H1 (cell line): ENCODE results near the gene PREX1. TPM values are rescaled to one million over a fixed set of nuclear protein-coding genes. Genes with fewer than 3 reads are reported as not detected.

Source experiments
- CTCF ChIA-PET: fragments of 300-600 bp; sonication (Branson Sonifier 250); formaldehyde crosslinking; loops from one replicate; lab custom pipeline; 2021; ENCODE audit not compliant: partially characterized antibody; lab: Charles Lee
- POLR2A ChIA-PET: fragments of 300-600 bp; sonication (Branson Sonifier 250); formaldehyde crosslinking; loops from one replicate; lab custom pipeline; 2021; ENCODE audit warnings: inconsistent platforms; ENCODE audit not compliant: partially characterized antibody; lab: Charles Lee
- DNase-seq, 2 experiments: peaks; one replicate each; pipeline versions ENCODE4 v3.0.0 to v3.0.0-alpha.2; 2010 to 2022; ENCODE audit warnings: low spot score in 2 of 2, low read depth in 1 of 2, mixed read lengths in 1 of 2
- FAIRE-seq: peaks from 2 replicates; lab custom pipeline; 2011; peaks lifted over from hg19 to GRCh38; lab: Jason Lieb, UNC
- H2AFZ ChIP-seq: 2 replicates; pipeline ENCODE4 v1.8.1; 2012; ENCODE audit warnings: low read length, inconsistent platforms
- H2AK5ac ChIP-seq: 2 replicates; pipeline ENCODE4 v1.6.1; 2013; ENCODE audit warnings: low read depth, low read length
- H2BK120ac ChIP-seq: replicated peaks from 2 replicates; pipeline ENCODE3; 2013; ENCODE audit warnings: low read depth, low read length, inconsistent platforms
- H2BK12ac ChIP-seq: 2 replicates; pipeline ENCODE4 v1.6.1; 2013; ENCODE audit warnings: low read depth, low read length
- H2BK15ac ChIP-seq: 2 replicates; pipeline ENCODE4 v1.6.1; 2013; ENCODE audit warnings: low read length
- H2BK20ac ChIP-seq: 2 replicates; pipeline ENCODE4 v1.6.1; 2013; ENCODE audit warnings: low read length
- H2BK5ac ChIP-seq: 2 replicates; pipeline ENCODE4 v1.6.1; 2013; ENCODE audit warnings: low read depth, low read length
- H3K14ac ChIP-seq: 2 replicates; pipeline ENCODE4 v1.6.1; 2013; ENCODE audit warnings: inconsistent platforms; ENCODE audit not compliant: insufficient read length
- H3K18ac ChIP-seq: 2 replicates; pipeline ENCODE4 v1.6.1; 2013; ENCODE audit warnings: low read length; ENCODE audit errors: extremely low read depth
- H3K23ac ChIP-seq: 2 replicates; pipeline ENCODE4 v1.6.1; 2013; ENCODE audit warnings: inconsistent platforms; ENCODE audit not compliant: insufficient read length
- H3K23me2 ChIP-seq: 2 replicates; pipeline ENCODE4 v1.6.1; 2013; ENCODE audit warnings: low read depth, low read length
- H3K27ac ChIP-seq: 2 replicates; pipeline ENCODE4 v1.6.1; 2011; ENCODE audit warnings: low read depth, low read length, inconsistent platforms
- H3K27me3 ChIP-seq, 4 experiments: replicated peaks in 1 of 4; 1 replicate in 1 of 4; 2 replicates in 3 of 4; pipeline versions ENCODE4 v1.6.1 to v1.8.1; 2011 to 2013; ENCODE audit warnings: low read length in 3 of 4, mild to moderate bottlenecking in 3 of 4, inconsistent platforms in 2 of 4, mixed read lengths in 2 of 4, moderate library complexity in 1 of 4; ENCODE audit not compliant: control insufficient read depth in 3 of 4, insufficient read depth in 3 of 4; ENCODE audit errors: extremely low read depth in 1 of 4
- H3K36me3 ChIP-seq, 4 experiments: 2 replicates each; pipeline versions ENCODE4 v1.6.1 to v1.8.1; 2011 to 2013; ENCODE audit warnings: mild to moderate bottlenecking in 4 of 4, low read length in 3 of 4, moderate library complexity in 2 of 4, control low read depth in 1 of 4, inconsistent platforms in 1 of 4; ENCODE audit not compliant: insufficient read depth in 4 of 4, control insufficient read depth in 2 of 4
- H3K4ac ChIP-seq: replicated peaks from 2 replicates; pipeline ENCODE3; 2013; ENCODE audit warnings: low read length, low read depth, mixed read lengths, inconsistent platforms; ENCODE audit not compliant: insufficient read length
- H3K4me1 ChIP-seq, 4 experiments: replicated peaks in 1 of 4; 1 replicate in 1 of 4; 2 replicates in 3 of 4; pipeline versions ENCODE4 v1.6.1 to v1.8.1; 2011 to 2013; ENCODE audit warnings: low read length in 3 of 4, inconsistent platforms in 2 of 4, mixed read lengths in 1 of 4; ENCODE audit not compliant: insufficient read depth in 4 of 4, control insufficient read depth in 3 of 4
- H3K4me2 ChIP-seq, 2 experiments: 2 replicates each; pipeline versions ENCODE4 v1.6.1 to v1.8.1; 2011 to 2013; ENCODE audit warnings: low read depth in 2 of 2, low read length in 2 of 2, control low read depth in 1 of 2, inconsistent platforms in 1 of 2, mild to moderate bottlenecking in 1 of 2; ENCODE audit not compliant: insufficient read depth in 1 of 2
- H3K4me3 ChIP-seq, 4 experiments: fragments of 200-600, 300-600 bp in 1 of 4; sonication (generic), shearing (Covaris generic), sonication (Bioruptor Twin) in 1 of 4; 2 replicates each; pipeline versions ENCODE4 v1.5.1 to v1.8.1; 2011 to 2016; ENCODE audit warnings: low read length in 4 of 4, low read depth in 3 of 4, control low read depth in 2 of 4, inconsistent platforms in 2 of 4, mild to moderate bottlenecking in 2 of 4, mixed read lengths in 1 of 4, moderate library complexity in 1 of 4; ENCODE audit not compliant: insufficient read depth in 2 of 4; ENCODE audit errors: extremely low read depth in 1 of 4
- H3K56ac ChIP-seq: replicated peaks from 2 replicates; pipeline ENCODE3; 2013; ENCODE audit warnings: low read depth, mild to moderate bottlenecking, mixed read lengths, low read length, inconsistent platforms; ENCODE audit not compliant: insufficient read length
- H3K79me1 ChIP-seq: 2 replicates; pipeline ENCODE4 v1.6.1; 2013; ENCODE audit warnings: low read depth, low read length, control low read depth
- H3K79me2 ChIP-seq, 2 experiments: 2 replicates each; pipeline versions ENCODE4 v1.6.1 to v1.8.1; 2012 to 2013; ENCODE audit warnings: low read length in 2 of 2, mild to moderate bottlenecking in 2 of 2, inconsistent platforms in 1 of 2; ENCODE audit not compliant: insufficient read depth in 2 of 2, control insufficient read depth in 1 of 2
- H3K9ac ChIP-seq, 4 experiments: replicated peaks in 1 of 4; 1 replicate in 1 of 4; 2 replicates in 3 of 4; pipeline versions ENCODE4 v1.6.1 to v1.8.1; 2011 to 2013; ENCODE audit warnings: low read depth in 3 of 4, low read length in 3 of 4, control low read depth in 2 of 4, mild to moderate bottlenecking in 2 of 4, moderate library complexity in 2 of 4, inconsistent platforms in 1 of 4; ENCODE audit errors: extremely low read depth in 1 of 4
- H3K9me3 ChIP-seq, 2 experiments: 2 replicates each; pipeline versions ENCODE4 v1.6.1 to v1.8.1; 2012 to 2013; ENCODE audit warnings: mild to moderate bottlenecking in 2 of 2, moderate library complexity in 2 of 2, control low read depth in 1 of 2, inconsistent platforms in 1 of 2, low read depth in 1 of 2, low read length in 1 of 2, mixed read lengths in 1 of 2; ENCODE audit not compliant: insufficient read depth in 2 of 2
- H4K20me1 ChIP-seq, 2 experiments: replicated peaks in 1 of 2; 2 replicates each; pipeline versions ENCODE3 to v1.8.1; 2011 to 2013; ENCODE audit warnings: inconsistent platforms in 2 of 2, low read length in 2 of 2, mild to moderate bottlenecking in 1 of 2; ENCODE audit not compliant: insufficient read depth in 2 of 2, control insufficient read depth in 1 of 2
- H4K5ac ChIP-seq: 2 replicates; pipeline ENCODE4 v1.6.1; 2013; ENCODE audit warnings: low read length, low read depth, mixed read lengths, inconsistent platforms; ENCODE audit not compliant: insufficient read length
- H4K8ac ChIP-seq: 2 replicates; pipeline ENCODE4 v1.8.0; 2013; ENCODE audit warnings: mild to moderate bottlenecking, moderate library complexity, low read length, inconsistent platforms; ENCODE audit not compliant: insufficient read depth; ENCODE audit errors: extremely low read depth
- H4K91ac ChIP-seq: replicated peaks from 2 replicates; pipeline ENCODE3; 2013; ENCODE audit warnings: low read length, mixed read lengths, inconsistent platforms; ENCODE audit not compliant: insufficient read length
- CBX5 ChIP-seq: fragments of 300-800, 300-1000 bp; sonication (generic); IDR thresholded peaks from 2 replicates; pipeline ENCODE4 v1.7.1; 2016; ENCODE audit warnings: antibody characterized with exemption, low read length, low read depth
- CBX8 ChIP-seq: fragments of 300-800, 300-1000 bp; sonication (generic); IDR thresholded peaks from 2 replicates; pipeline ENCODE4 v1.7.1; 2016; ENCODE audit warnings: low read depth, low read length, borderline replicate concordance
- CHD1 ChIP-seq: IDR thresholded peaks from 2 replicates; pipeline ENCODE4 v1.6.1; 2012; ENCODE audit warnings: low read depth, low read length, improper control_type of control experiment
- EZH2 ChIP-seq: fragments of 200-600 bp; sonication (generic); IDR thresholded peaks from 2 replicates; pipeline ENCODE4 v1.7.1; 2012; ENCODE audit warnings: low read depth, mild to moderate bottlenecking, moderate library complexity, low read length, inconsistent platforms; ENCODE audit not compliant: severe bottlenecking
- KDM4A ChIP-seq: IDR thresholded peaks from one replicate; pipeline ENCODE4 v1.7.1; 2012; ENCODE audit warnings: low read depth, mild to moderate bottlenecking, moderate library complexity, low read length, inconsistent platforms; ENCODE audit not compliant: severe bottlenecking
- MAFK ChIP-seq: IDR thresholded peaks from 2 replicates; pipeline ENCODE4 v1.6.1; 2012; ENCODE audit warnings: low read depth, mild to moderate bottlenecking, improper control_type of control experiment, low read length
- NANOG ChIP-seq: IDR thresholded peaks from 2 replicates; pipeline ENCODE4 v1.6.1; 2011; ENCODE audit warnings: low read length, low read depth, mild to moderate bottlenecking, inconsistent platforms; ENCODE audit not compliant: insufficient read depth, poor library complexity, severe bottlenecking
- RBBP5 ChIP-seq: IDR thresholded peaks from 2 replicates; pipeline ENCODE4 v1.7.1; 2012; ENCODE audit warnings: low read depth, mild to moderate bottlenecking, inconsistent platforms, low read length, moderate library complexity, borderline replicate concordance
- RFX5 ChIP-seq: IDR thresholded peaks from 2 replicates; pipeline ENCODE4 v1.6.1; 2011; ENCODE audit warnings: low read depth, low read length, improper control_type of control experiment, borderline replicate concordance
- SP1 ChIP-seq: IDR thresholded peaks from 2 replicates; pipeline ENCODE4 v1.6.1; 2011; ENCODE audit warnings: low read depth, low read length
- SRF ChIP-seq: IDR thresholded peaks from 2 replicates; pipeline ENCODE4 v1.6.1; 2011; ENCODE audit warnings: mild to moderate bottlenecking, low read depth, low read length, moderate library complexity
- SUZ12 ChIP-seq: fragments of 200-600 bp; sonication (generic); IDR thresholded peaks from 2 replicates; pipeline ENCODE4 v1.6.1; 2012; ENCODE audit warnings: mild to moderate bottlenecking, inconsistent platforms, low read length, moderate library complexity, mixed read lengths
- TAF7 ChIP-seq: optimal IDR thresholded peaks from 2 replicates; pipeline ENCODE3; 2011; ENCODE audit warnings: low read depth, mild to moderate bottlenecking, inconsistent platforms, low read length, moderate library complexity, borderline replicate concordance
- TEAD4 ChIP-seq: IDR thresholded peaks from 2 replicates; pipeline ENCODE4 v1.6.1; 2012; ENCODE audit warnings: low read depth, low read length, inconsistent platforms, mixed read lengths
- WGBS, 2 experiments: shearing (Covaris generic) in 1 of 2; methylation state at CpG; one replicate each; pipeline versions ENCODE4 v1.1.6 to v1.1.7; 2013 to 2015; ENCODE audit warnings: low lambda C conversion rate in 2 of 2, mixed read lengths in 2 of 2, inconsistent platforms in 1 of 2, low coverage in 1 of 2, missing lambda C conversion rate in 1 of 2; ENCODE audit not compliant: insufficient replicate concordance in 2 of 2, insufficient coverage in 1 of 2, insufficient read length in 1 of 2; ENCODE audit errors: extremely low coverage in 1 of 2, missing lambda C conversion rate in 1 of 2; 5-methylcytosine and 5-hydroxymethylcytosine counted together
- polyA plus RNA-seq, 7 experiments: library from polyadenylated mRNA; depleted of rRNA in 3 of 7; stranded (reverse) in 5 of 7; unstranded in 2 of 7; fragments of >200 nt in 5 of 7; fragments of 200-250 nt in 2 of 7; gene quantifications; 1 replicate in 5 of 7; 2 replicates in 1 of 7; 4 replicates in 1 of 7; pipeline versions ENCODE4 v1.2.1 to v1.2.3, GENCODE V29; 2011 to 2013; ENCODE audit warnings: missing spikeins in 2 of 7, mixed read lengths in 2 of 7
- total RNA-seq: library from RNA; stranded (reverse); fragmentation: NEBNext Ultra II Directional; extraction: Animal tissue kit (Norgen Biotek cat#: 25700); gene quantifications from 2 replicates; pipeline ENCODE4 v1.2.1, GENCODE V29; 2021

PREX1 gene
- total and polyA plus RNA-seq, 2 of the 8 experiments (the other 6 are each of a cell fraction or from before 2014, with no cell fraction given), result 10.7 to 12.8 TPM

GRCh38 chr20:48781634-48782033 lies 46.2 kb downstream of the PREX1 start:
- Histone ChIP-seq H3K4me1 (peaks cover 0 to 3% (median 0%) of the 10 kb centered on the region in 4 experiments; a peak in 1 of 7 replicates), H2BK15ac (no peak overlapping the region), H4K91ac (no peak overlapping the region), H3K14ac (no peak overlapping the region), H3K9ac (no peak overlapping the region), H3K4ac (no peak overlapping the region), H2AFZ (no peak overlapping the region), H4K20me1 (no peaks in the 10 kb centered on the region), H2BK120ac (no peak overlapping the region), H2AK5ac (no peak overlapping the region), H2BK20ac (no peak overlapping the region), H3K79me2 (no peaks in the 10 kb centered on the region), H2BK5ac (no peak overlapping the region), H3K9me3 (peaks cover 4 to 5% of the 10 kb centered on the region in 2 experiments; a peak in 3 of 4 replicates), H3K4me3 (no peak overlapping the region), H3K18ac (no peak overlapping the region), H3K36me3 (peaks cover 0 to 3% (median 0%) of the 10 kb centered on the region in 4 experiments; a peak in 1 of 8 replicates), H3K23me2 (no peaks in the 10 kb centered on the region), H3K27me3 (no peaks in the 10 kb centered on the region; a peak in 2 of 7 replicates), H4K5ac (no peak overlapping the region), H3K27ac (no peak overlapping the region), H3K4me2 (no peak overlapping the region), H3K23ac (no peak overlapping the region), H4K8ac (no peak overlapping the region), H3K79me1 (0 out of 2 replicates have a peak, but pooled peaks cover 2% of the 10 kb centered on the region), H2BK12ac (no peak overlapping the region), H3K56ac (no peak overlapping the region)
- FAIRE-seq, result no peak
- POLR2A ChIA-PET, result no interaction called here
- DNase-seq, result no peak
- CTCF ChIA-PET, result interaction anchor here (0.5 to 1.4 kb wide), 3 partner anchors 21 to 722 kb away, joined by 3 read pairs; no protein-coding TSS in a partner anchor
- WGBS, 2 experiments, result 100% methylated on average over 1 of the region's 1 CpG; no CpG with 5 or more reads in 1 of the 2 experiments
- TF ChIP-seq RBBP5 (no peak), RFX5 (no peak), CHD1 (no peak), MAFK (no peak), NANOG (no peak), KDM4A (no peak), TAF7 (no peak), SP1 (no peak), SUZ12 (no peak), CBX5 (no peak), SRF (no peak), EZH2 (no peak), TEAD4 (no peak), CBX8 (no peak)
